ENCODE results near the gene TMEM209.

The TMEM209 gene

DNA sequence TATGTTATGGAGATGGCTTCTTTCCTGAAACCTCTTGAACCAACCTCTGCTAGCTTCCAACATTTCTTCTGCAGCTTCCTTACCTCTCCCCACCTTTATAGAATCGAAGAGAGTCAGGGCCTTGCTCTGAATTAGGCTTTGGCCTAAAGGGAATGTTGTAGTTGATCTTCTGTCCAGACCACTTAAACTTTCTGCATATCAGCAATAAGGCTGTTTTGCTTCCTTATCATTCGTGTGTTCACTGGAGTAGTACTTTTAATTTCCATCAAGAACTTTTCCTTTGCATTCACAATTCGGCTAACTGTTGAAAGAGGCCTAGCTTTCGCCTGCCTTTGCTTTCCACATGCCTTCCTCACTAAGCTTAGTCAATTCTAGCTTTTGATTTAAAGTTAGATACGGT lies 86.9 kb downstream of the TMEM209 start:
- DNase-seq, result no peak

- no peak for DNase-seq
Observed at GRCh38 chr7:130114776-130115175, 90.4 kb downstream of the TMEM209 start.
